ENCODE data around the gene CDK13. TPM values are rescaled to one million over a fixed set of nuclear protein-coding genes. Genes with fewer than 3 reads are reported as not detected.

The CDK13 gene
- total RNA-seq, 1 experiment from 2014 or later = 39.2 TPM

GRCh38 chr7:40008223-40008815 lies 58.3 kb downstream of the CDK13 start:
- Mint-ChIP-seq H3K36me3 (peaks cover 7% of the 10 kb centered on the region), H3K27me3 (ENCODE audit: low read depth) (no peaks in the 10 kb centered on the region), H3K4me1 (peaks cover 16% of the 10 kb centered on the region), H3K4me3 (no peak overlapping the region), H3K9me3 (no peaks in the 10 kb centered on the region), H3K27ac (no peak overlapping the region)
- TF ChIP-seq HMGA2 (CRISPR knock-in tag; IDR thresholded peaks at IDR 0.05) = no peak
- no peak for TF ChIP-seq ZNF263 (CRISPR knock-in tag; IDR thresholded peaks at IDR 0.05; ENCODE audit: low read depth)
- TF ChIP-seq MAX (CRISPR knock-in tag; IDR thresholded peaks at IDR 0.05) = no peak
- no peak for TF ChIP-seq PRRX2 (CRISPR knock-in tag; IDR thresholded peaks at IDR 0.05)
- no peak for TF ChIP-seq PREB (CRISPR knock-in tag; IDR thresholded peaks at IDR 0.05; ENCODE audit: borderline replicate concordance)
- no peak for TF ChIP-seq HMGXB4 (CRISPR knock-in tag; IDR thresholded peaks at IDR 0.05)
- no peak for TF ChIP-seq ZNF317 (CRISPR knock-in tag; IDR thresholded peaks at IDR 0.05; ENCODE audit: borderline replicate concordance, low read depth)
- no peak for TF ChIP-seq USF2 (CRISPR knock-in tag; IDR thresholded peaks at IDR 0.05)
- TF ChIP-seq NR1H2 (CRISPR knock-in tag; IDR thresholded peaks at IDR 0.05) = no peak
- no peak for TF ChIP-seq JAZF1 (CRISPR knock-in tag; IDR thresholded peaks at IDR 0.05)
- TF ChIP-seq IRF1 (CRISPR knock-in tag; IDR thresholded peaks at IDR 0.05) = no peak
- TF ChIP-seq USF1 (CRISPR knock-in tag; IDR thresholded peaks at IDR 0.05) = no peak
- no peak for TF ChIP-seq FOXK1 (CRISPR knock-in tag; IDR thresholded peaks at IDR 0.05)
- TF ChIP-seq ATF1 (CRISPR knock-in tag; IDR thresholded peaks at IDR 0.05) = no peak
- TF ChIP-seq CDX4 (CRISPR knock-in tag; IDR thresholded peaks at IDR 0.05; ENCODE audit: borderline replicate concordance) = no peak
- no peak for TF ChIP-seq ZNF121 (CRISPR knock-in tag; IDR thresholded peaks at IDR 0.05)
- TF ChIP-seq MYBL2 (CRISPR knock-in tag; IDR thresholded peaks at IDR 0.05) = no peak
- TF ChIP-seq CREM (CRISPR knock-in tag; IDR thresholded peaks at IDR 0.05) = no peak
- no peak for ATAC-seq
- CTCF ChIA-PET = no interaction called here
- POLR2A ChIA-PET = no interaction called here
- DNase-seq (ENCODE audit: low spot score) = no peak

- Mint-ChIP-seq H3K36me3 (peaks cover 7% of the 10 kb centered on the region), H3K27me3 (ENCODE audit: low read depth) (no peaks in the 10 kb centered on the region), H3K4me3 (no peak overlapping the region), H3K9me3 (no peaks in the 10 kb centered on the region), H3K27ac (peak overlapping the region; percentile 57; the same call in 1 of the 2 replicates), H3K4me1 (peaks cover 12% of the 10 kb centered on the region)
- ChIA-PET CTCF (no interaction called here), POLR2A (no interaction called here)
- no peak for DNase-seq (ENCODE audit: low spot score)
- ATAC-seq = no peak
- TF ChIP-seq HMGA2 (CRISPR knock-in tag; IDR thresholded peaks at IDR 0.05) (no peak), SOX15 (CRISPR knock-in tag; IDR thresholded peaks at IDR 0.05) (no peak), FOXK1 (CRISPR knock-in tag; IDR thresholded peaks at IDR 0.05) (no peak), TCF7 (CRISPR knock-in tag; IDR thresholded peaks at IDR 0.05; ENCODE audit: low read depth) (no peak), GRHL2 (CRISPR knock-in tag; IDR thresholded peaks at IDR 0.05; ENCODE audit: insufficient replicate concordance, severe bottlenecking) (no peak), FOXP4 (CRISPR knock-in tag; IDR thresholded peaks at IDR 0.05) (no peak), ZSCAN18 (CRISPR knock-in tag; IDR thresholded peaks at IDR 0.05) (no peak)
Measured at GRCh38 chr7:40009301-40009700, 59.2 kb downstream of the CDK13 start.

Measured in WTC11 (cell line).